SK-N-SH treated with all-trans-retinoic acid at 6 μM for 48 hours (cell line): ENCODE data around the gene DRGX.
A peak's percentile ranks its signal among the peaks of the same experiment; 100 is the strongest.

ENCODE experiments used
- ATAC-seq: fragments of 200-7000 bp; cut with Tn5 transposase; 3 replicates; pipeline ENCODE4 v1.9.1; 2020; ENCODE audit warnings: mild to moderate bottlenecking, moderate library complexity
- ARNTL ChIP-seq: fragments of 450-650 bp; formaldehyde crosslinking; IDR thresholded peaks from 2 replicates; pipeline ENCODE4 v1.5.0; 2020; ENCODE audit warnings: low read depth, mild to moderate bottlenecking, moderate library complexity, borderline replicate concordance
- BACH2 ChIP-seq: fragments of 250-450 bp; sonication (Bioruptor Pico); IDR thresholded peaks from 2 replicates; pipeline ENCODE4 v1.9.0; 2021; ENCODE audit warnings: mild to moderate bottlenecking, borderline replicate concordance
- CREB5 ChIP-seq: fragments of 250-450 bp; sonication (Bioruptor Pico); IDR thresholded peaks from 2 replicates; pipeline ENCODE4 v1.5.1; 2020; ENCODE audit warnings: low read depth, mild to moderate bottlenecking, moderate library complexity
- CSDC2 ChIP-seq: fragments of 250-450 bp; sonication (Bioruptor Pico); IDR thresholded peaks from 2 replicates; pipeline ENCODE4 v1.5.0; 2020; ENCODE audit warnings: mild to moderate bottlenecking, moderate library complexity
- CSRNP3 ChIP-seq: fragments of 250-450 bp; sonication (Bioruptor Pico); IDR thresholded peaks from 2 replicates; pipeline ENCODE4 v1.5.1; 2021; ENCODE audit warnings: mild to moderate bottlenecking, moderate library complexity
- ESRRG ChIP-seq: fragments of 250-450 bp; sonication (Bioruptor Pico); IDR thresholded peaks from 2 replicates; pipeline ENCODE4 v1.6.1; 2021; ENCODE audit warnings: mild to moderate bottlenecking
- GLIS3 ChIP-seq: fragments of 250-450 bp; sonication (Bioruptor Pico); IDR thresholded peaks from 2 replicates; pipeline ENCODE4 v1.5.0; 2020; ENCODE audit warnings: mild to moderate bottlenecking, moderate library complexity
- ISL1 ChIP-seq: fragments of 250-450 bp; sonication (Bioruptor Pico); IDR thresholded peaks from 2 replicates; pipeline ENCODE4 v2.1.2; 2022; ENCODE audit warnings: mild to moderate bottlenecking, moderate library complexity
- OSR1 ChIP-seq: fragments of 250-450 bp; sonication (Bioruptor Pico); IDR thresholded peaks from 2 replicates; pipeline ENCODE4 v1.8.0; 2022; ENCODE audit warnings: moderate library complexity, mild to moderate bottlenecking, inconsistent platforms
- PATZ1 ChIP-seq: fragments of 250-450 bp; sonication (Bioruptor Pico); IDR thresholded peaks from 2 replicates; pipeline ENCODE4 v1.8.0; 2020; ENCODE audit warnings: mild to moderate bottlenecking, moderate library complexity, borderline replicate concordance
- POU6F1 ChIP-seq: fragments of 250-450 bp; sonication (Bioruptor Pico); IDR thresholded peaks from 2 replicates; pipeline ENCODE4 v1.8.0; 2021; ENCODE audit warnings: low read depth, mild to moderate bottlenecking, moderate library complexity, borderline replicate concordance
- PPARA ChIP-seq: fragments of 250-450 bp; sonication (Bioruptor Pico); IDR thresholded peaks from 2 replicates; pipeline ENCODE4 v1.5.0; 2020; ENCODE audit warnings: mild to moderate bottlenecking, borderline replicate concordance
- RARB ChIP-seq: fragments of 250-450 bp; sonication (Bioruptor Pico); IDR thresholded peaks from 2 replicates; pipeline ENCODE4 v1.8.0; 2021; ENCODE audit warnings: mild to moderate bottlenecking, moderate library complexity
- SNAI2 ChIP-seq: fragments of 250-450 bp; sonication (Bioruptor Pico); IDR thresholded peaks from 2 replicates; pipeline ENCODE4 v1.5.0; 2020; ENCODE audit warnings: mild to moderate bottlenecking, moderate library complexity
- TCF4 ChIP-seq: fragments of 250-450 bp; sonication (Bioruptor Pico); IDR thresholded peaks from 2 replicates; pipeline ENCODE4 v1.8.0; 2021; ENCODE audit warnings: mild to moderate bottlenecking, moderate library complexity, borderline replicate concordance
- TOX ChIP-seq: fragments of 250-450 bp; sonication (Bioruptor Pico); IDR thresholded peaks from 2 replicates; pipeline ENCODE4 v1.8.0; 2021; ENCODE audit warnings: mild to moderate bottlenecking, moderate library complexity, borderline replicate concordance
- ZC3H10 ChIP-seq: fragments of 250-450 bp; sonication (Bioruptor Pico); IDR thresholded peaks from 2 replicates; pipeline ENCODE4 v1.5.1; 2021; ENCODE audit warnings: mild to moderate bottlenecking, moderate library complexity
- ZFP3 ChIP-seq: fragments of 250-450 bp; sonication (Bioruptor Pico); IDR thresholded peaks from 2 replicates; pipeline ENCODE4 v1.5.0; 2020; ENCODE audit warnings: mild to moderate bottlenecking, moderate library complexity
- ZFP30 ChIP-seq: fragments of 450-650 bp; formaldehyde crosslinking; IDR thresholded peaks from 2 replicates; pipeline ENCODE4 v1.5.0; 2022; ENCODE audit warnings: mild to moderate bottlenecking, moderate library complexity
- ZNF565 ChIP-seq: fragments of 450-650 bp; formaldehyde crosslinking; conservative IDR thresholded peaks from 2 replicates; pipeline ENCODE4 v1.5.0; 2020; ENCODE audit warnings: low read depth, mild to moderate bottlenecking, moderate library complexity
- ZNF70 ChIP-seq: fragments of 450-650 bp; formaldehyde crosslinking; IDR thresholded peaks from 2 replicates; pipeline ENCODE4 v1.5.0; 2020; ENCODE audit warnings: mild to moderate bottlenecking, moderate library complexity
- ZNF8 ChIP-seq: fragments of 450-650 bp; formaldehyde crosslinking; IDR thresholded peaks from 2 replicates; pipeline ENCODE4 v1.5.0; 2020; ENCODE audit warnings: mild to moderate bottlenecking, moderate library complexity

Gene DRGX

GRCh38 chr10:49407552-49408137 lies 11.8 kb upstream of the DRGX start:
- no peak for TF ChIP-seq BACH2
- TF ChIP-seq ZFP30 (CRISPR knock-in tag) = no peak
- TF ChIP-seq TCF4 (CRISPR knock-in tag) = no peak
- TF ChIP-seq PATZ1 (CRISPR knock-in tag) = no peak
- TF ChIP-seq RARB = no peak
- TF ChIP-seq OSR1 (CRISPR knock-in tag) = no peak
- no peak for TF ChIP-seq GLIS3 (CRISPR knock-in tag)
- no peak for TF ChIP-seq POU6F1
- no peak for TF ChIP-seq ARNTL (CRISPR knock-in tag)
- TF ChIP-seq ZNF565 (CRISPR knock-in tag) = no peak
- no peak for TF ChIP-seq ZNF8 (CRISPR knock-in tag)
- no peak for TF ChIP-seq ZNF70 (CRISPR knock-in tag)
- TF ChIP-seq ISL1 (CRISPR knock-in tag) = no peak
- no peak for TF ChIP-seq CSDC2
- TF ChIP-seq ESRRG (CRISPR knock-in tag) = no peak
- TF ChIP-seq CREB5 = no peak
- no peak for TF ChIP-seq SNAI2
- TF ChIP-seq TOX (CRISPR knock-in tag) = no peak
- peak; percentile 98 for ATAC-seq

- TF ChIP-seq CSDC2 (no peak), PPARA (CRISPR knock-in tag) (no peak), TOX (CRISPR knock-in tag) (no peak), ZNF70 (CRISPR knock-in tag) (no peak), GLIS3 (CRISPR knock-in tag) (no peak), CSRNP3 (CRISPR knock-in tag) (no peak), ZC3H10 (no peak), ZNF565 (CRISPR knock-in tag) (no peak), ZFP30 (CRISPR knock-in tag) (no peak)
Observed at GRCh38 chr10:49407151-49407550, 11.3 kb upstream of the DRGX start.

GRCh38 chr10:49404321-49404878 lies 8.5 kb upstream of the DRGX start:
- TF ChIP-seq TCF4 (CRISPR knock-in tag) = no peak
- TF ChIP-seq GLIS3 (CRISPR knock-in tag) = no peak
- TF ChIP-seq PATZ1 (CRISPR knock-in tag) = no peak
- no peak for TF ChIP-seq ESRRG (CRISPR knock-in tag)
- no peak for TF ChIP-seq ZNF70 (CRISPR knock-in tag)
- no peak for TF ChIP-seq POU6F1
- TF ChIP-seq ISL1 (CRISPR knock-in tag) = no peak
- no peak for TF ChIP-seq ZNF565 (CRISPR knock-in tag)
- no peak for TF ChIP-seq BACH2
- TF ChIP-seq SNAI2 = no peak
- TF ChIP-seq ZNF8 (CRISPR knock-in tag) = no peak
- TF ChIP-seq ZFP3 (CRISPR knock-in tag) = no peak
- TF ChIP-seq ARNTL (CRISPR knock-in tag) = no peak
- TF ChIP-seq OSR1 (CRISPR knock-in tag) = no peak
- TF ChIP-seq CSDC2 = no peak
- no peak for TF ChIP-seq ZC3H10
- TF ChIP-seq ZFP30 (CRISPR knock-in tag) = no peak
- no peak for TF ChIP-seq CREB5
- no peak for TF ChIP-seq RARB
- no peak for TF ChIP-seq CSRNP3 (CRISPR knock-in tag)
- ATAC-seq = no peak

More at GRCh38 chr10:49407151-49407550, 11.3 kb upstream of the DRGX start:
- peak; percentile 19; the same call in 2 of the 3 replicates for ATAC-seq
